ENCODE data around the gene ABCG1.

ABCG1 gene

GRCh38 chr21:42310411-42311001 is 91.6 kb downstream of the ABCG1 start:
- DNase-seq: no peak

DNA sequence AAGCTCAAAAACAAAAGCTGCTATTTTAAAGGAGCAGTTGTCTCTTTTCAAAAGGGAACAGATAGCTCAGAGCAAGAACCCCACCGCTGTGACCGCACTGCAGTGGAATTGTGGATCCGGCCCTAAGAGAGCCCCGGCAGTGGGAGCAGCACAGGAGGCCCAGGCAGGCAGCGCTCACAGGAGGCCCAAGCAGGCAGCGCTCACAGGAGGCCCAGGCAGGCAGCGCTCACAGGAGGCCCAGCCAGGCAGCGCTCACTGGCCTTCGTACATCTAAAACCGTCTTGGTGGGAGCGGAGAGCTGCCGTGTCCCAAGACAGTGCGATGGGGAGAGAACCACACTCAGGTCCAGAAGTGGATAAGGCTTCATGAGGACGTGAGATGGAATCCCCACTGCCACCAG is 92.2 kb downstream of the ABCG1 start:
- no peak for DNase-seq

DNA sequence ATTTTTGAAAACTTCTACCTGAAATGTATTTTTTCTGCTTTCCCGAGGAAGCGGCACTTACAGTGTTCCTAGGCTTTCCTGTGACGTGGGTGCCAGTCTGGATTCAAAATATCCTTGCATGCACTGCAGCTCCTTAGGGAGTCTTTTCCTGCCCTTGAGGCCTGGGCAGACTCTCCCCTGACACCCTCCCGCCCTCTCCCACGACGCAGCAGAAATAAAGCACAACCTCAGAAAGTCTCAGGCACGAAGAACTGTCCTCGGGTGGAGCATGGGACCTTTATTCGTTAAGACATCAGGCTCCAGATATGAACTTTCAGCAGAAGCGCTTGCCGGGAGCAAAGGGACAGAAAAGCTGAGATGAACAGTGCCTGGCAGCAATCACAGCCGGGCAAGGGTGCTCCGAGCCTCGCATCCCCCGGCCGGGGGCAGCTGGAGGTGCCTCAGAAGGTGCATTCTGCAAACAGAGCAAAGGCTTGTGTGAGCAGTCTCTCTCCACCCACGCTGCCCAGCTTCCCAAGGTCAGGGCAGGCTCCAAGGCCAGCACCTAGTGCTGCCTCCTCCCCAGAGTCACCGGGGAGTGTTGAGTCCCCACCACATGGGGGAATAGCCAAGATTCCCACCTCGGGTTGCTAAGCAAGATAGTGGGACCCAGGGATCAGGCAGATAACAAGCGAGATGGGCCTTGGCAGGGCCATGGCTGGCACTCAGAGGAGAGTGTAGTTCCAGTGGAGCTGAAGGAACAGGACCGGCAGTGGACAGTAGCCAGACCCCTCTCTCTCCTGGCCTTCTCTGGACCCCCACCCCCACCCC is 93.1 kb downstream of the ABCG1 start:
- DNase-seq: no peak

GRCh38 chr21:42312626-42313104 is 93.7 kb downstream of the ABCG1 start:
- no peak for DNase-seq

DNA sequence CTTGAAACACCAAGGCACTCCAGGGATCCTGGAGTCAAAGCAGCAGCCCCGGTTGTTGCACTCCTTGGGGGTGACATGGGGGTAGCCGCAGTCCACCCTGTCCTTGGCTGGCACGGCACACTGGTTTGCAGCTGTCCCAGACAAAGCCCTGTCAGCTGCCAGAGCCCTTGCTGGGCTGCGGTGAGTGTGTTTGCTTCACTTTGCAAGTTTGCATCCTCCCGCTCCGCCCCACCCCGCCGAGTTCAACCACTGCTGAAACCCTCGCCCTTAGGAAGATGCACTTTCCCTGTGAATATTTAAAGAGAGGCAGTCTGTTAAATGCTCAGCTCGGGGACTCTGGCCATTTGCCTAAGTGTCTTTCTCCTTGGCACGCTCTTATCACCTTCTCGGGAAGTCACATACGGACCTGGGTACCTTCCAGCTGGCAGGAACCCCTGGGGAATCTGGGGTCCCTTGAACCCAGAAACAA is 94.6 kb downstream of the ABCG1 start:
- DNase-seq: peak; percentile 28

DNA sequence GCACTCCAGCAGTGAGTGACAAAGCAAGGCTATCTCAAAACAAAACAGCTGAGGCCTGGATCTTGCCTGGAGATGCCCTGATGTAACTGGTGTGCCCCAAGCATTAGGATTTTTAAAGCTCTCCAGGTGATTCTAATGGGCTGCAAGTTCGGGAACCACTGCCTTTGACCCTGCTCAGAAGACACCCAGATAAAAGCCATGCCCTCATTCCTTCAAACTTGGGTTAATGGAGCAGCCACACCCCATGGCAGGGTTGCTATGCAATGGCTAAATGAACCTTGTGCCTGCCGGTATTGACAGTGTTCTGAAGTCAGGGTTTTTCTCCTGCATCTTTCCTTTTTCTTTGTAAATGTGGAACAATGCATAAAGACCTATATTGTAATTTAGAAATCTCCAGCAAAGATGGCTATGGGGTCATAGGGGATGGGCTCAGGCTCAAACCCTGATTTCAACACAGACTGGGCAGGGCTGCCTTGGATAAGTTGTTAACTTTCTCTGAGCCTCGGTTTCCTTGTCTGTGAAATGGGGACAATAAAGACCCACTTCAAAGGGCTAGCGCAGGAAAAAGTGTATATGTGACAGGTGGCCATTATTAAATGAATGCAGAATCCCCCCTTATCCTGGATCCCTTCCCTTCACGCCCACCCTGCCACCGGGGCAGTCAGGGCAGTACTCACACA is 95.8 kb downstream of the ABCG1 start:
- no peak for DNase-seq

GRCh38 chr21:42315296-42315891 is 96.5 kb downstream of the ABCG1 start, which contains the start of gene TFF3:
Gene TFF3, minus strand, starts transcription at chr21:42315409. Its CDS starts 35 bp downstream, at chr21:42315374.
- DNase-seq: peak; percentile 96

DNA sequence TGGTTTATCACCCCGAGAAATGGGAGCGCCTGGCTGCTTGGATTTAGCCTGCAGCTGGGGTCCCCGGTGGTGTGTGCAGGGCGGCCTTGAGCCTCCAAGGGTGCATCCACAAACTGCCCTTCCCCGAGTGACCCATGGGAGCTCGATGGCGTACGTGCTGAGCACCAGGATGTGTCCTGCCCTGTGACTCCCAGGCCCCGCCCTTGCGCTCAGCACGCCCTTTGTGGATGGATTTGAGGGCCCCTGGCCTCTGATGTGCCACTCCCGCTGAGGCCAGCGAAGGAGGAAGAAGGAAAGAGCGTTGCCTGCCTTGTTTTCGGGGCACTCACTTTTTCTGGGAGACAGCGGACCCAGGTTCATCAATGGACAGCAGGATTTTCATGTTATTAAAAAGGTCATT is 98.0 kb downstream of the ABCG1 start:
- DNase-seq: no peak

DNA sequence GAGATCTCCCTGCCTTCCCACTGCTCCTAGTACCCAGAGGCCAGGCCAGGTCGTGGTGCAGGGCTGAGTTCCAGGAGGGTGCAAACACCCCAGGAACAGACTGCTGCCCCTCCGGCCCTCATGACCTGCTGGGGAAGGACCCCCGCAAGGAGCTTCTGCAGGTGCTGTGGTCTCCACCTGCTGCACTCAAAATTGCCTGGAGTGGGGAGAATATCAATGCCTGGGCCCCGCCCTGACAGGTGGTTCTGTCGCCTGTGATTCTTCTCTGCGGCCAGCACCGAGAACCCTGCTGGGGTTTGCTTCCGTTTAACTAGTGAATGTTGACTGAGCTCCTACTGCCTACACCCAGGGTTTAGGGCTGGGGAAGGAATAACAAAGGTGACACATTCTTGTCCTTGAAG is 98.4 kb downstream of the ABCG1 start:
- DNase-seq: peak; percentile 14

DNA sequence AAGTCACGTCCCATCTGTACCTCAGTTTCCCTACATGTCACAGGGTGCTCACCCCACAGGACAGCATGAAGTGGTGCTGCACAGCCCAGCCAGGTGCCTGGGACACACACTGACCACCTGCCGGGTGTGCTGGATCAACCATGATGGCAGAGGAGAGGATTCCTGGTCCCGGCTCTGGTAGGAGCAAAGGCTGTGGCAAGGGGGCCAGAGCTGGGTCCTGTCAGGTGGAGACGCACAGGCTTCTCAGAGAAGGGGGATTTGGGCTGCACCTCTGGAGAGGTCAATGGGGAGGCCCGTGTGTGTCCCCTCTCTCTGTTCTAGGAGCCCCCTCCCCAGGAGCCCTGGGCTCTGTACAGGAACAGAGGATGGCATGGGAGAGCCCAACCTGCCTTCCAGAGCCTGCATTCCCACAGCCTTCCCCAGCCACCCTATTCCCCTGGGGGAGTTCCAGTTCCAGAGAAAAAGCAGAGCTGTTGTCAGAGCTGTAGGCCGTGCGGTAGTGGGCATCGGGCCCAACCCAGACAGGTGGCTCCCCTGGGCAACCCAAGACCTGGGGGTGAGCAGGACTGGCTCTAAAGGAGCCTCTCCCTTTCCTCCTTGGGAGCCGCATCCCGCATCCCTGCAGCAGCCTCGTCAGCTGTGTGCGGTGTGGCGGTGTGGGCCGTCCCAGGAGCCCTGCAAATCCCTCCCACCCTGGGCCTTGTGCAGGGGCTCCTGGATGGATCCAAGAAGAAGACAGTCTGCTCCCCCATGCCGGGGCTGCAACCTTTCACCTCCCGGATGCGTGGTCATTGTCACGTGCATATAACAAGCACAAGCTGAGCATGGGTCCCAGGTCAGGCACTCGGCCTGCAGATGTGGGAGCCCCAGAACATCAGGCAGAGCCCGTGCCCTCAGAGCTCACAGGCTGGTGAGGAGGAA is 99.1 kb downstream of the ABCG1 start:
- DNase-seq: no peak

DNA sequence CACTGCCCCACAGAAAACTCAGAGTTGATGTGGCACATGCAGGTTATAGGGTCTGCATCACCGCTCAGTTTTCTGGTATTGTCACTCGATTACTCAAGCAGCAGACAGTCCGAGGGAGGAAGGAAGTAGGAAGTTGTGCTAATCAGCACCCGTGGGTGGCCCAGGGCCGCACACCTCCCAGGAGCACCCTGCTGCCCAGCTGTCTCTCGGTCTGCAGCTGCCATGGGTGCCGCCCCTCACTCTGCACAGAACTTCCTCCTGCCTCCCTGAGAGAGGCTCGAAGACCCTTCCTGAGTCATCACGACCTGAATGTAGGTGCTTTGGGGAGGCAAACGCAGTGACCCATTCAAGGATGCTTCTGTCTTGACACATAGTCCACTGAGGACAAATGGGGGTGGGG is 100.4 kb downstream of the ABCG1 start:
- DNase-seq: peak; percentile 14

- no peak for DNase-seq
Observed at GRCh38 chr21:42319851-42320572, 101.1 kb downstream of the ABCG1 start.

DNA sequence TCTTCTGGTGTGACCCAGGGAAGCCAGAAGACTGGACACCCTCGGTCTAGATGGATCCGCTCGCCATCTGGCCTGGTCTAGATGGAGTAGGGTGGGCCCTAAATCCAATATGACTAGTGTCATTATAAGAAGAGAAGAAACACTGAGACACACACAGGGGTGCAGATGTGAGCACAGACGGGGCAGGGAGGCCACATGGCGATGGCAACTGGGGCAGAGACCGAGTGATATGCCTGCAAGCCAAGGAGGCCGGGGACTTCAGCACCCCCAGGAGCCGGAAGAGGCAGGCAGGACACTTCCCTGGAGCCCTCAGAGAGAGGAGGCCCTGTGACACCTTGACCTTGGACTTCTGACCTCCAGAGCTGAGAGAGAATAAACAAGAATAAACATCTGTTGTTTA is 101.9 kb downstream of the ABCG1 start:
- no peak for DNase-seq

- DNase-seq: no peak
Observed at GRCh38 chr21:42321231-42321630, 102.3 kb downstream of the ABCG1 start.

DNA sequence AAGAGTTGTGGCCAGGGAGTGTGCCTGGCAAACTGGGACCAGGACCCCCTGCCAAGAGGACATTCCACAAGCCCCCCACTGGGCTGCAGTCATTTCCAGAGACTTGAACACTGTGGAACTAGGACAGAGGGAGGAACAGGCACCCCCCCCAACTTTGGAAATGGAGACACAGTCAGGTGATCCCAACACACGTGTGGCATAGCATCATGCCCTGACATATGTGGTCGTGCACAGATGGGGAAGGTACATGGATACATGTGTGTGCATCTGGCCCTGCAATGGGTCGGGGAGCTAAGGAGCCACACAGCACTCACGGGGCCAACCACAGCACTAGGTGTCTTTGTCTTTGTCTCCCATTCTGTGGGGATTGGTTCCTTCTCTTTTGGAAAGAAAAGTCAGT is 102.9 kb downstream of the ABCG1 start:
- no peak for DNase-seq

DNA sequence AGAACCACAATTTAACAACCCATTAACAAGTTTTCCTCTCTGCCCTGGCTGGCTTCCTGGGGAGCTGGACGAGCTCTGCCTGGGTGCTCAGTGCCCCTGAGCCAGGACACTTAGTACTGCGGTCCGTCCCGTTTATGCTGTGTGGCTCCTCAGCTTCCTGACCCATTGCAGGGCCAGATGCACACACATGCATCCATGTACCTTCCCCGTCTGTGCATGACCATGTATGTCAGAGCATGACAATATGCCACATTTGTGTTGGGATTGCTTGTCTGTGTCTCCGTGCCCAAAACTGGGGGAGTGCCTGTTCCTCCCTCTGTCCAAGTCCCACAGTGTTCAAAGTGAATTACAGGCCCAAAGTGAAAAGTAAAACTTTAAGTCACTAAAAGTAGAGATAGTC is 106.0 kb downstream of the ABCG1 start:
- DNase-seq: no peak

DNA sequence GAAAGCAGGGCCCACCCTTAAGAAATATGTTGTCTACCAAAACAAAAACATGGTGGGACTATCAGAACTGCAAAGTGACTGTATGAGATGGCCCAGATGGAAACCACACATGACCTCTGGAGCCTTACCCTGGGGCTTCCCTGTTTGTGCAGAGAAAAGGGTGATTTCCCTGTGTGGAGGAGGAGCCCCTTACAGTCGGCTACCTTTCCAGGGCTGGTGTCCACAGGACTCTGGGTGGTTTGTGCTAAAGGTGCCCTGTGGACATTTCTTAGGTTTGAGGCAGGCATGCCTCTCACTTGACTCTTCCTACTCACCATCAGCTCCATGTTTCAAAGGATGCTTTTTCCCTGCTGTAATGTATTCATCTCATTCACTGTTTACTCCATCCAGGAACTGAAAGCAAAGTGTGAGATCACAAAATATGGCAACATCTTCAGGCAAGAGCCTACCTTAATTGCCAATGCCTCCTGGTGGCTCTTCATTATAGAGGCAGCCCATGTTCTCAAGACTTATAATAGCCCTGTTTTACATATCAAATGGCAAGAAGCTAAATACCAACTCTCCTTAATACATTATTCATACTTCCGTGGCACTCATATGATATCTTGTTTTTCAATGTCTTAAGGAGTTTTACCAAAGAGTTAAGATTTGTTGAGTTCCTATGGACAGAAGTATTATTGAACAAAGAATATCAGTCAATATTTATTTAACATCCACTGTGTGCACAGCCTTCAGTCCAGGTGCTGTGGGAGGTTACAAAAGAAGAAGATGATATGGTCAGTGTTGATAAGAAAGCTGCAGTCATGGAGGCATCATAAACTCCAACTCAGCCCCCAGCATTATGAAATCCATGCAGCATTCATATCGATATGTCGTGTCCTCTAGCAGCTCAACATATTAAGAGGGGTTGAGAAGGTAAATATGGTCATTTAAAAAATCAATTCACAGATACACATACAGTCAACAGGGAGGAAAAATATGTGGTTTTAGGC is 111.7 kb downstream of the ABCG1 start:
- no peak for DNase-seq

DNA sequence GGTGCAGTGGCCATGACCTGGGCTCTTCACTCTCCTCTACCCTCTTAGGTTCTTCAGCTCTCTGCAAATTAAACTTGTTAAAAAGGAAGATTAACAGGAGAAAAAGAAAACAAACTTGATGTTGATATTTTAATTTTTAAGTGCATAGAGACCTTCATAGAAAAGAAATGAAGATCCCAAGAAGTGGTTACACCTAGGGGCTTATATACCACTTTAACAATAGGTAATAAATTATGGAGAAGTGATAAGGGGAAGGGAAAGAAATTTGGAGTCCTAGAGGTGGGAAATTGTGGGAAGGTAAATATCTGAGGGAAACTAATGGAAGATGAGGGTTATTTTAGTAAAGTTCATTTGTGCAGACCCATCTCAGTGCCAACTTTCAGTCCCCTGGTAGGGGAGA is 112.7 kb downstream of the ABCG1 start:
- no peak for DNase-seq

DNA sequence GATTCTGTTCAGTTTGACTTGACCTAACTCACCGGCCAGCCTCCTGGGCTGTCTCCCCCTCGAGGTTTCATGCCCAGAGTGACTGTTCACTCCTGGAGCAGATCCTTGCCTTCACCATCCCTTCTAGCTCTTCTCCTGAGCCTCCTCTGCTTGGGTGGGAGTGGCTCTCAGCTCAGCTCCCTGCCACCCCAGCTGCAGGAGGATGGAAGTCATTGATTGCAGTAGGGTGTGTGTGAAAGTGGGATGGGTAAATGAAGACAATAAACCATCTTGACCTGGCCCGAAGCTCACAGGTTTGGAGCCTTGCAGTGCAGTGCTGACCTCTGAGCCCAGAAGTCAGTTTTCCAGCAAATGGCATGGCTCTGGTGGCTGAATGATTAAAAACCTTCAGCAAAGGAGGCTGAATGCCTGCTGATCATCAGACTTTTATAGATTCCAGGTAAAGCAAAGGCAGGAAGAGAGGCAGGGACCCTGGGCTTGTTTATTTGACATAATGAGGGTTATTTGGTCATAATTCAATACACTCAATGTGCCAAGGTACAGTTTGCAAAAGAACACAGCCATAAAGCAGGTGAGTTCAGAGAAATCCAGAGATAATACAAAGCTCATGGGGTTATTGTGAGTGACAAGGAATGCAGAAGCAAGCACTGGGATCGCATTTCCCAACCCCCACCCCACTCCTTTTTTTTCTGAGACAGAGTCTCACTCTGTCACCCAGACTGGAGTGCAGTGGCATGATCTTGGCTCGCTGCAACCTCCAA is 113.8 kb downstream of the ABCG1 start:
- no peak for DNase-seq

Data from SHP77 treated with DMSO at 0.1 percent for 48 hours (cell line).